OCI-LY7 (cell line): Measurements from ENCODE around the gene SEC31A. TPM values are rescaled to one million over a fixed set of nuclear protein-coding genes. Genes with fewer than 3 reads are reported as not detected.

Experiments used
- BruUV-seq: library from RNA; stranded (reverse); fragments of 400-500 nt; replicated peaks from 2 replicates; lab custom pipeline; 2021; lab: Mats Ljungman, UMichigan
- CTCF ChIA-PET: fragments of 300-600 bp; sonication (Branson Sonifier 250); formaldehyde crosslinking; loops from one replicate; lab custom pipeline; 2022; ENCODE audit warnings: antibody characterized with exemption; ENCODE audit not compliant: unreplicated experiment; lab: Charles Lee
- POLR2A ChIA-PET: fragments of 300-600 bp; sonication (Branson Sonifier 250); formaldehyde crosslinking; loops from one replicate; lab custom pipeline; 2022; ENCODE audit warnings: antibody characterized with exemption; lab: Charles Lee
- DNase-seq: peaks from one replicate; pipeline ENCODE4 v3.0.0-alpha.2; 2015; ENCODE audit warnings: low spot score
- H2AFZ ChIP-seq: fragments of 200-600 bp; sonication (generic), shearing (Covaris generic); 2 replicates; pipeline ENCODE4 v1.6.1; 2014; ENCODE audit warnings: mild to moderate bottlenecking, antibody characterized with exemption, low read length, moderate library complexity
- H3K27ac ChIP-seq: fragments of 200-600 bp; sonication (generic); 2 replicates; pipeline ENCODE4 v1.5.1; 2014; ENCODE audit warnings: mixed run types, low read depth, mild to moderate bottlenecking, moderate library complexity, low read length, inconsistent platforms; ENCODE audit not compliant: poor library complexity, severe bottlenecking
- H3K36me3 ChIP-seq: fragments of 200-600 bp; sonication (generic); 2 replicates; pipeline ENCODE4 v1.6.1; 2014; ENCODE audit warnings: mild to moderate bottlenecking, antibody characterized with exemption, low read length, moderate library complexity, mixed read lengths; ENCODE audit not compliant: insufficient read depth
- H3K4me1 ChIP-seq: fragments of 200-600 bp; sonication (generic); 2 replicates; pipeline ENCODE4 v1.5.1; 2014; ENCODE audit warnings: mild to moderate bottlenecking, low read length; ENCODE audit not compliant: insufficient read depth, poor library complexity, severe bottlenecking
- H3K4me2 ChIP-seq: fragments of 200-600 bp; sonication (generic); 2 replicates; pipeline ENCODE4 v1.6.1; 2014; ENCODE audit warnings: mild to moderate bottlenecking, low read length
- H3K4me3 ChIP-seq: fragments of 200-600 bp; sonication (generic); 2 replicates; pipeline ENCODE4 v1.5.1; 2014; ENCODE audit warnings: mild to moderate bottlenecking, low read depth, low read length; ENCODE audit not compliant: poor library complexity, severe bottlenecking
- H3K79me2 ChIP-seq: fragments of 200-600 bp; sonication (generic); 2 replicates; pipeline ENCODE4 v1.6.1; 2016; ENCODE audit warnings: low read depth, mild to moderate bottlenecking, low read length, moderate library complexity, mixed read lengths; ENCODE audit not compliant: insufficient read depth
- H3K9me2 ChIP-seq: fragments of 200-600 bp; sonication (generic); 2 replicates; pipeline ENCODE4 v1.6.1; 2016; ENCODE audit warnings: mild to moderate bottlenecking, low read length, mixed read lengths; ENCODE audit not compliant: insufficient read depth
- H3K9me3 ChIP-seq: fragments of 200-600 bp; sonication (generic); 2 replicates; pipeline ENCODE4 v1.6.1; 2014; ENCODE audit warnings: mild to moderate bottlenecking, mixed run types, low read length, mixed read lengths
- H4K20me1 ChIP-seq: fragments of 200-600 bp; sonication (generic); 2 replicates; pipeline ENCODE4 v1.6.1; 2014; ENCODE audit warnings: mild to moderate bottlenecking, antibody characterized with exemption, low read length, moderate library complexity, mixed read lengths; ENCODE audit not compliant: insufficient read depth
- CTCF ChIP-seq: fragments of 200-600 bp; sonication (generic); conservative IDR thresholded peaks from 2 replicates; pipeline ENCODE4 v1.5.1; 2014; ENCODE audit warnings: mild to moderate bottlenecking, antibody characterized with exemption, low read length, moderate library complexity, mixed read lengths
- EZH2phosphoT487 ChIP-seq: fragments of 200-600 bp; sonication (generic); IDR thresholded peaks from 2 replicates; pipeline ENCODE4 v1.6.1; 2018; ENCODE audit warnings: low read depth, borderline replicate concordance, mild to moderate bottlenecking, mixed run types, antibody characterized with exemption, low read length, moderate library complexity, mixed read lengths
- intact Hi-C: fragments of 100-400 bp; cut with micrococcal nuclease; formaldehyde crosslinking; loops from one replicate; pipeline ENCODE4 v1.10.0; 2022; ENCODE audit not compliant: unreplicated experiment
- total RNA-seq, 2 experiments: library from RNA; depleted of rRNA in 1 of 2; stranded (reverse); fragments of >200 nt in 1 of 2; shearing (Covaris generic) in 1 of 2; gene quantifications; 2 replicates each; pipeline ENCODE4 v1.2.3, GENCODE V29; 2014 to 2022

The SEC31A gene
- total RNA-seq, 2 experiments from 2014 or later = 93.4 to 135 TPM

DNA sequence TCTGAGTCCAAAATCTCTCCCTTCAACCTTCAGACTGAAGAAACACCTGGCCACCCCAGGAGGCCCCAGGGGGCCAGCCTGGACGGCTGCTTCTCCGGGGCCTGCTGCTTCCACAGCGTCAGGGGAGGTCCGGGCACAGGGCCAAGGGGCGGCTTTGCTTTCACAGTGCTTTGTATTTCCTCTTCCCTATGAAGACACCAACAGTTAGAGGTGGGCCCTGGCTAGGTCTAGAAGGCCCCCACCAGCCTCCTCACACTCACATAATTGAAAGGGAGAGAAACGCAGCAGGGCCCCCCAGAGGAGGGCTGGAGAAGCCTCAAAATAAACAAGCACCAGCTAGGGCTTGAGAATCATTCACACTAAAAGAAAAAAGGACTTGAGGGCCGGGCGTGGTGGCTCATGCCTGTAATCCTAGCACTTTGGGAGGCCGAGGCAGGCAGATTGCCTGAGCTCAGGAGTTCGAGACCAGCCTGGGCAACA is 110.2 kb downstream of the SEC31A start:
- Histone ChIP-seq H3K4me1 (no peaks in the 10 kb centered on the region), H3K27ac (no peak overlapping the region), H3K4me3 (no peak overlapping the region), H3K4me2 (no peak overlapping the region), H3K36me3 (no peaks in the 10 kb centered on the region), H4K20me1 (no peaks in the 10 kb centered on the region), H3K9me2 (no peaks in the 10 kb centered on the region), H3K79me2 (no peaks in the 10 kb centered on the region), H3K9me3 (no peaks in the 10 kb centered on the region), H2AFZ (no peak overlapping the region)
- ChIA-PET POLR2A (interaction anchor here (0.6 kb wide), 1 partner anchor 1935 kb away, joined by 5 read pairs; no protein-coding TSS in a partner anchor), CTCF (no interaction called here)
- intact Hi-C loops = no loop called here
- no TSS peak for BruUV-seq
- DNase-seq = no peak
- TF ChIP-seq EZH2phosphoT487 (no peak), CTCF (no peak)

GRCh38 chr4:82780170-82780751 is 110.7 kb downstream of the SEC31A start:
- no peak overlapping the region for H3K27ac ChIP-seq
- BruUV-seq = no TSS peak
- H4K20me1 ChIP-seq = no peaks in the 10 kb centered on the region
- H3K79me2 ChIP-seq = no peaks in the 10 kb centered on the region
- DNase-seq = no peak
- ChIA-PET CTCF (no interaction called here), POLR2A (interaction anchor here (0.6 kb wide), 1 partner anchor 1936 kb away, joined by 5 read pairs; no protein-coding TSS in a partner anchor)
- H3K9me3 ChIP-seq = no peaks in the 10 kb centered on the region
- intact Hi-C loops = no loop called here
- H3K4me1 ChIP-seq = no peaks in the 10 kb centered on the region
- H3K9me2 ChIP-seq = no peaks in the 10 kb centered on the region
- no peaks in the 10 kb centered on the region for H3K36me3 ChIP-seq
- TF ChIP-seq CTCF = no peak
- TF ChIP-seq EZH2phosphoT487 = no peak
- no peak overlapping the region for H3K4me2 ChIP-seq
- H2AFZ ChIP-seq = no peak overlapping the region
- no peak overlapping the region for H3K4me3 ChIP-seq

- Histone ChIP-seq H3K4me1 (no peaks in the 10 kb centered on the region), H3K36me3 (no peaks in the 10 kb centered on the region), H2AFZ (no peak overlapping the region), H3K79me2 (no peaks in the 10 kb centered on the region), H3K4me2 (no peak overlapping the region), H3K27ac (no peak overlapping the region), H3K4me3 (no peak overlapping the region), H3K9me2 (no peaks in the 10 kb centered on the region), H4K20me1 (no peaks in the 10 kb centered on the region), H3K9me3 (no peaks in the 10 kb centered on the region)
- DNase-seq = no peak
- CTCF ChIA-PET = no interaction called here
- TF ChIP-seq EZH2phosphoT487 = no peak
- no peak for TF ChIP-seq CTCF
- POLR2A ChIA-PET = interaction anchor here (0.7 to 0.9 kb wide), 2 partner anchors 12 to 21 kb away, joined by 4 to 8 read pairs; no protein-coding TSS in a partner anchor
- no TSS peak for BruUV-seq
- intact Hi-C loops = no loop called here
Observed at GRCh38 chr4:82779032-82779431, 111.9 kb downstream of the SEC31A start.
